ENCODE measurements around the gene NUDT8.
"Not testable (repeated sequence)": the region's sequence is repeated elsewhere in the genome, so short reads cannot be mapped to it uniquely, and the experiment has no call there.

NUDT8 gene

DNA sequence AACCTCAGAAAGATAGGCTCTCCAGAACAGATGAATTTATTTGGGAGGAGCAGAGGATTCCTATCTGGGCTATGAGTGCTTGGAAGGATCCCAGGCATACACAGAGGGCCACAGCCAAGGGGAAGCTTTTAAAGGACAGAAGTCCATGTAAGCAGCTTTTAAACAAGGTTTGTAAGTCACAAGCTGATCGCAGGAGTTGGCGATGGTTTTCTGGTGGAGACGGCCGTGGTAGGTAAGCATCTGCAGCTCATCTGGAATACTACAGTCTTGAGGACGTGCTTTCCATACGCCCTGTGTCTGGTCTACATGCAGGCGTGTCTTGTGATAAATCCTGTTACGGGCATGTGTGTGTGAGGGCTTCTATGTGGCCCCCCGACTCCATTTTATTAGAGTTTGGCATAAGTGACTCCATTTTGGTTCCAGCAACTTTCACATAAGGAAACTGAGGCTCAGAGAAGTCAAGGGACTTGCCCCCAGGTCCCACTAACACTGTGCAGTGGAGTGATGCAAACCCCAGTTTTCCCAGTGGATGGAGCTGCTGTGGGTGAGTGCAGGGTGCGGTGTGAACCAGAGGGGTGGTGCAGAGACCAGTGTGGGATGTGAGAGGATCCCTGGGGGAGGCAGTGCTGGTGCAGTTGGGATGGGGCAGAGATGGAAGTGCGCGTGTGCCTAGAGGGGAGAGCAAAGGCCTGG is 32.6 kb upstream of the NUDT8 start:
- no peak for DNase-seq (ENCODE audit: low read depth in 2 of 2, low spot score in 1 of 2)

DNA sequence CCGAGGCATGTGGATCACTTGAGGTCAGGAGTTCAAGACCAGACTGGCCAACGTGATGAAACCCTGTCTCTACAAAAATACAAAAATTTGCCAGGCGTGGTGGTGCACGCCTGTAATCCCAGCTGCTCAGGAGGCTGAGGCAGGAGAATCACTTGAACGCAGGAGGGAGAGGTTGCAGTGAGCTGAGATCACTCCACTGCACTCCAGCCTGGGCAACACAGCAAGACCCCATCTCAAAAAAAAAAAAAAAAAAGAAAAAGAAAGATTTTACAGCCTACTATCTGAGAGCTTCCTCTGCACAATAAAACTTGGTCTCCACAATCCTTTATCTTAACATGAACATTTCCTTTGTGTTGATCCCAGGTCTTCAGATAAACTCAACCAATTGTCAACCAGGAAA is 31.0 kb upstream of the NUDT8 start:
- DNase-seq (ENCODE audit: low read depth in 2 of 2, low spot score in 1 of 2): not testable (repeated sequence)

DNA sequence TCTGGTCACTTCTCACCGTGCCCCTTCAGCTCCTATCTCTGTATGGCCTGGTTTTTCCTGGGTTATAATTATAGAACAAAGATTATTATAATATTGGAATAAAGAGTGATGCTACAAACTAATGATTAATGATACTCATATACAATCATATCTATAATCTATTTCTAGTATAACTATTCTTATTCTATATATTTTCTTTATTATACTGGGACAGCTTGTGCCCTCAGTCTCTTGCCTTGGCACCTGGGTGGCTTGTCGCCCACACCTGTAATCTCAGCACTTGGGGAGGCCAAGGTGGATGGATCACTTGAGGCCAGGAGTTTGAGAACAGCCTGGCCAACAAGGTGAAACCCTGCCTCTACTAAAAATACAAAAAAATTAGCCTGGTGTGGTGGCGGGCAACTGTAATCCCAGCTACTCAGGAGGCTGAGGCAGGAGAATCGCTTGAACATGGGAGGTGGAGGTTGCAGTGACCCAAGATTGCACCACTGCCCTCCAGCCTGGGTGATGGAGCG is 30.0 kb upstream of the NUDT8 start:
- DNase-seq (ENCODE audit: low read depth in 2 of 2, low spot score in 1 of 2): not testable (repeated sequence)

DNA sequence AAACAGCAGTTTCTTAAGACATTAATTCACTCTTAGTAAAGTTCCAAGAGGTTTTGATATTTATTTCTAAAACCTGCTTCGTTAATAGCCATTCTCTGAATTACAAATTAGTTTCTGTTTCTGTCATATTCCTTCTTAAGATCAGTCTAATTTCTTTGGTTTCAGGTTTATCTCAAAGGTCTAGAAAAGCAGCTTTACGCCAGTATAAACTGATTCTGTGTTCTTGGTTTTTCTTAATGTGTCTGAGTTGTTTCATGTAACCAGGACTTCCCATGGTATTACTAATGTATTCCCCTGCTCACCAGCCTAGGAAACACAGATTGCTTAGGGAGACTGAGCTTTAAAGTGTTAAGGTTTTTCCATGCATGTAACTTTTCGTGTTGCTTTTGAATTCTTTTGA is 27.6 kb upstream of the NUDT8 start:
- DNase-seq (ENCODE audit: low read depth in 2 of 2, low spot score in 1 of 2): no peak

DNA sequence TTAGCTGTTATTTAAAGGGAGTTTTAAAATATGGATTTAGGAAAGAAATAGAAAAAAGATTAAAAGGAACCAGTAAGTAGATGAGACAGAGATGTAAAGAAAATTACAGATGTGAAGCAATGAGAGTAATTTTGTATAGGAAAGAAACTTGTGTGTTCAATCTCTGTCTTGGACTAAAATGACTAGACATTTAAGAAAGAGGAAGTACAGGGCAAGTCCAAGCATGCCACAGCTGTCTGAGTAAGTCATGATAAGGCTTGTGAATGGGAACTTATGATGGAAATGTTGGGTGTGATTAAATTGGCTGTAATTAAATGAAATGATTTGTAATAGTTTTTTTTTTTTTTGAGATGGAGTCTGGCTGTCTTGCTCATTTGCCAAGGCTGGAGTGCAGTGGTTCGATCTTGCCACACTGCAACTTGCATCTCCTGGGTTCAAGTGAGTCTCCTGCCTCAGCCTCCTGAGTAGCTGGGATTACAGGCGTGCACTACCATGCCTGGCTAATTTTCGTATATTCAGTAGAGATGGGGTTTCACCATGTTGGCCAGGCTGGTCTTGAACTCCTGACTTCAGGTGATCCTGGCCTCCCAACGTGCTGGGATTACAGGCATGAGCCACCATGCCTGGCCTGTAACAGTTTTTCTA is 26.7 kb upstream of the NUDT8 start:
- DNase-seq (ENCODE audit: low read depth in 2 of 2, low spot score in 1 of 2): no peak

DNA sequence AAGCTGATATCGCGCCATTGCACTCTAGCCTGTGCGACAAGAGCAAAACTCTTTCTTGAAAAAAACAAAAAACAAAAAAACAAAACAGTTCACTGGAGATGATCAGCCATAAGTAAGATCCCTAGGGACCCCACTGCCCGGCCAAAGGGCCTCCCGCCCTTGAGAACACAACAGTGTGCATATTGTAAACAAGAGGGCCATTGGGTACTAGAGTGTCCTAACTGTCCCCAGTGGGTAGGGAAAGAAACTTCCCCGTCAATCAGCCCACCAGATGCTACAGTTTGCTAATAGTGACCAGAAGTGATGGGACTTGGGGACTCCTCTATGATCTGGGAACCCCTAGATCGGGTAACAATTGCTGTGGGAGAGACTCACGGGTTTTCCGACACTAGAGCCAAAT is 24.5 kb upstream of the NUDT8 start:
- DNase-seq (ENCODE audit: low read depth in 2 of 2, low spot score in 1 of 2): no peak

DNA sequence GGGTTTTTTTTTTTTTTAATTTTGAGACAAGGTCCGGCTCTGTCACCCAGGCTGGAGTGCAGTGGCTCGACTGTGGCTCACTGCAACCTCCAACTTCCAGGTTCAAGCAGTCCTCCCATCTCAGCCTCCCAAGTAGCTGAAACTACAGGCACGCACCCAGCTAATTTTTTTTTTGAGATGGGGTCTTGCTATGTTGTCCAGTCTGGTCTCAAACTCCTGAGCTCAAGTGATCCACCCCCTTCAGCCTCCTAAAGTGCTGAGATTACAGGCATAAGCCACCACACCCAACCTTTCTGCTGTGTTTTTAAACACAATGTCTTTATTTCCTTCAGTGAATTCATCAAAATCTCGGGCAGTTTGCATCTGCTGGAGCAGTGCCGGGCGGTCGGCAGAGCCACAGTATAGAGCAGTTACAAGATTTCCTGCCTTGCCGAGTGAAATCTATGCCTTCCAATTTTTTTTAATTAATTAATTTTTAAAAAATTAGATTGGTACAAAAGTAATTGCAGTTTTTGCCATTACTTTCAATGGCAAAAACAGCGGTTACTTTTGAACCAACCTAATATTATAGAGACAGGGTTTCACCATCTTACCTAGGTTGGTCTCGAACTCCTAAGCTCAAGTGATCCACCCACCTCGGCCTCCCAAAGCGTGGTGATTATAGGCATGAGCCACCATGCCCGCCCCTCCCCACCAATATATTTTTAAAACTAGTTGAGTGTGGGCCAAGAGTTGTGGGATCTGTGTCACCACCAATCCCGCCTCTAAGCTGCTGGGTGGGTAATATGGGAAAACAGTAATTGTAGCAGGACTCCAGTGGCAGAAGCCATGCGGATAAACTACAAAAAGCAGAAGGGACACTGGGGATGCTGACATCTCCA is 23.5 kb upstream of the NUDT8 start:
- DNase-seq (ENCODE audit: low read depth in 2 of 2, low spot score in 1 of 2): no peak

DNA sequence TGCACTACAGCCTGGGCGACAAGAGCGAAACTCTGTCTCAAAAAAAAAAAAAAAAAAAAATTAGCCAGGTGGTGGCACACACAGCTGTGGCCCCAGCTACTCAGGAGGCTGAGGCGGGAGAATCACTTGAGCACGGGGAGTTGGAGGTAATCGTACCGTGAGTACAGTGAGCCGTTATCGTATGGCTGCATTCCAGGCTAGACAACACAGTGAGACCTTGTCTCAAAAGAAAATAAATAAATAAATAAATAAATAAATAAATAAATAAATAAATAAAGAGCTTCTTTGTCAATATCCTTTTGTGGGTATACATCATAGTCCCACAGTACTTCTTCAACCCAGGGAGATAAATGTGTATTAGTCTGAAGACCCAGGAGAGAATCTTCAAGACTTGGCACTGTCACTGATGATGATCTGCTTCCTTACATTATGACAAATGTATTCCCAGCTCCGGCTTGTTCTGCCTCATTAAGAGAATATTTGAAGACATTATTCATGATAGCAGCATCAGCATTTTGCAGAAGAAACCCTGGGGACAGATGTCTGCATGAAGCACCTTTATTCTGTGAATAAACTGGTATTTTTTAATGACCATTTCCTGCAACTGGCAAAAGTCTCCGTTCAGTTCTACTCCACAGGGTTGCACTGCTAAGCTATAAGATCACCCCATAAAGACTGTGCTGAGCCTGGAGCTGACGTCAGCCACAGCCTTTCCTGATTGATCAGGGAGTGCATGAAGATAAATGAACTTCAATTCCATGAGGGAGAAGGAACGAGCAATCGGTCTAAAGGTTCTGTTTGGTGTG is 22.4 kb upstream of the NUDT8 start:
- DNase-seq (ENCODE audit: low read depth in 2 of 2, low spot score in 1 of 2): no peak

DNA sequence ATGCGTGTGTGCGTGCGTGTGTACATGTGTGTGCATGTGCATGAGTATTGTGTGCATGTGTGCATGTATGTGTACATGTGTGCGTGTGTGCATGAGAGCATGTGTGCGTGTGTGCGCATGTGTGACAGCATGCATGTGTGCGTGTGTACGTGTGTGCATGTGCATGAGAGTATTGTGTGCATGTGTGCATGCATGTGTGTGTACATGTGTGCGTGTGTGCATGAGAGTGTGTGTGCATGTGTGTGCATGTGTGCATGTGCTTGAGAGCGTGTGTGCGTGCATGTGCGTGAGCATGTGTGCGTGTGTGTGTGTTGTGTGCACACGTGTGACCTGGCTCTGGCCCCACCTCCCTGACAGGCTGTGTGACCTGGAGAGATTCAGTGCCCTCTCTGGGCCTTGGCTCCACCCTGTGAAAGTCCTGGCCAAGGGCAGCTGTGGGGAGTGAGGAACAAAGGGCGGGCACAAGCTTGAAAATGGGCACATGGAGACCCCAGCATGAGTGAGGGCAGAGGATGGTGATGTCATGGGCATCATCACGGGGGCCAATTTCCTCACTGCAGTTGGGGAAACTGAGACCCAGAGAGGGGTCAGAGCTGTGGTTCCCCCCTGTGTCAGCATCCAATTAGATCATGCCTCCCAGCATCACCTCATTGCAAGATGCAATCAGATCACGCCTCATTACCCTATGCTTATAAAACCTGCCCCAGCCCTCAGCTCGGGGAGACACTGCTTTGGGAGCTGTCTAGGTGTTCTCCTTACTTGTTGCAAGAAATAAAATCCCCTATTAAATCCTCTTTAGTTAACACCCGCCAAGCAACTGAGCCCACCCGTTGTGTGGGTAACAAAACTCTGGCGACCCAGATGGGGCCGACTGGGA is 20.1 kb upstream of the NUDT8 start:
- no peak for DNase-seq (ENCODE audit: low read depth in 2 of 2, low spot score in 1 of 2)

DNA sequence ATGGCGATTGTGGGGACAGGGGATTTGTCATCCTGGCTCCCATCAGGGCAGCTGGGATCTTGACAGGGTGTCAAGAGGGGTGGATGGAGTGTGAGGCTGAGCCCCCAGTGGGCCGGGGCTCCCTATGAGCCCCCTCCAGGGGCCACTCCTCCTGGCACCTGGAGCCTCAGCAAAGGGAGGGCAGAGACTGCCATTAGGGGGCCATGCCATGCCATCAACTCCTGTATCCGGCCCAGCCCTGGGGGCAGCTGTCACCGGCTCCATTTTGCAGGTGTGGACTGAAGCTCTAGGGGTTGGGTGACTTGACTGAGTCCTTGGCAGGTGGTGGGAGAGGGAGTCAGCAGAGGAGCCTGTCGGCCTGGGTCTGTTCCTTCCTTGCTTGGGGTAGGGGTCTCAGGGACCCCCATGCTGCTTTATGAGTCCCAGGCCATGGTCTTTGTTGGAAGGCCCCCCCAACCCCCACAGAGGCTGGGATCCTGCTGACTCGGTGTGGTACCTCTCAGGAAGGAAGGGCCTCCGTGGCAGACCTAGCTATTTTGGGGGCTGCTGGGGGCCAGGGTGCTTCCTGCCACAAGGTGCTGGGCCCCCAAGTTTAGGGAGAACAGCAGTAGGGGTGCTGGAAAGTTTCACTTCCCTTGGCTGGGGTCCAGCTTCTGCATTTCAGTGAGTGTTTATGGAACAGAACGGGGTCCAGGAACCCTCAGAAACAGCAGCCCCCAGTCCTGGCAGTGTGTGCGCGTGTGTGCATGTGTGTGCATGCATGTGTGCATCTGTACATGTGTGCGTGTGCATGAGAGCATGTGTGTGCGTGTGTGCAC is 19.3 kb upstream of the NUDT8 start:
- no peak for DNase-seq (ENCODE audit: low read depth in 2 of 2, low spot score in 1 of 2)

DNA sequence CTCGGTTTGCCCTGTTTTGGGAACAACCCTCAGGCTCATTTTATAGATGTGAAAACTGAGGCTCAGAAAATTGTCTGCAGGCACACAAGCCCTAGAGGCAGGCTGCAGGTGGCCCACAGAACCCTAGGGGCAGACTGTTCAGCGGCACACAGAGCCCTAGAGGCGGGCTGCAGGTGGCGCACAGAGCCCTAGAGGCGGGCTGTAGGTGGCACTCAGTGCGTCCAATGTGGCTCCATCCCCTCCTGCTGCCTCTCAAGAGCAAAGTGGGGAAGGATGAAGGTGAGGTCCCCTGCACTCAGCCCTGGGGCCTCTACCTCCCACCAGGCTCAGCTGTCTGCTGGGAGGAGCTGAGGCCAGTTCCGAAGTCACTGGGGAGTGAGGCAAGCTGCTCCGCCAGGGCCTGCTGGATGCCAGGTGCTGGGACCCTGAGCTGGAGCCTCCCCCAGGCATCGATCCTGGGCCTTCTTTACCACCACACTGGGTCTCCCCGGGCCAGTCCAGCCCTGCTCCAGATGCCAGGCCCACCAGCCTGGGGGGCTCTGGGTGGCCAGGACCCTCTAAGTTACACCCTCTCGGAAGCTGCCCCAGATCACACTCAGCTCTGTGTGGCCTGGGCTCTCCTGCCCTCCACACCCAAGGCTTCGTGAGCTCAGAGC is 18.5 kb upstream of the NUDT8 start:
- DNase-seq (ENCODE audit: low read depth in 2 of 2, low spot score in 1 of 2): no peak

DNA sequence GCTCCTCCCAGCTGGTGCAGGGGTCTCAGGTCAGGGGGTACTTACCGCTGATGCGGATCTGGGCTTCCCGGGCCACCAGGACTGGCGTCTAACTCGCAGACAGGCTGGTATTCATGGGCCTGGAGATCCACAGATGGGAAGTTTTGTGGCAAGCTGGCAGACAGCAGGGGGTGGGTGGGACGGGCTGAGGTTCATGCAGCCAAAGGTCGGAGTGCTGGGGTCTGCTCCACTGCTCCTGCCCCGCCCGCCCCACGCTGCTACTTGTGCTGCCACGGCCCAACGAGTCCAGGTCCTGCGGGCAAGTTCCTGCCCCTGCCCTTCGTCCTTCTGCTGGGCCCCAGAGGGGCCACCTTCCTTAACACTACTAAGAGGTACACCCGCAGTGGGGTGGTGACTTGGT is 17.7 kb upstream of the NUDT8 start:
- DNase-seq (ENCODE audit: low read depth in 2 of 2, low spot score in 1 of 2): no peak

DNA sequence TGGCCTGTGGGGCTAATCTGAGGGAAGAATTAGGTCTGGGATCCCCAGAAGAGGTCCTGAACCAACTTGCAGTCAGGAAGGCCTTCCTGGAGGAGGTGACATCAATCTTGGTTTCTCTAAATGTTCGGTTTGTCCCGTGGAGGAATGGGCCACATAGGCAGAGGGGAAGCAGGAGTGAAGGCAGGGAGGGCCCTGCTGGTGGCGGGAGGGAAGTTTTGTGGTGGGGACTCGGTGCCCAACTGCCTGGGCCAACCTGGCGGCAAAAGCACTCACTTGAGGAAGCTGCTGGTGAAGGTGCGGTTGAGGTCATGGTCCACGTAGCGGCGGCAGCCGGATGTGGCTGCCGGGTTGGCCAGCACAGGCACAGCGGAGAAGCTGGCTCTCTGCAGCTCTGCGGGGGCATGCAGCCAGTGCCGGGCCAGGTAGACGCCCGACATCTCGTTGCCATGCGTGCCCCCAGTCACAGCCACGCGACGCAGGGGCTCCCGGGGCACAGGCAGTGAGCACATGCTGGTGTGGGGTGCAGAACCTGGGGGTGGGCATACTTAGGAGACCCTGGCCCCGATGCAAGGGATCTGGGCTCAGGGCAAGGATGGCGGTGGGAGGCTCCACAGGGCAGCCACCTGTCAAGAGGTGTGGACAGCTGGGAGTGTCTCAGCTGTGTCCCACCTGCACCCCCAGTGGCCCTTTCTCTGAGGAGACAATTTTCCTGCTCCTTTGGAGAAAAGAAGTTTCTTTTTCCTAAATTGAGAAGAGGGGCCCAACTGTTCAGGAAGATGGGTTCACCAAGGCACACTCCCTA is 17.0 kb upstream of the NUDT8 start:
- no peak for DNase-seq (ENCODE audit: low read depth in 2 of 2, low spot score in 1 of 2)

DNA sequence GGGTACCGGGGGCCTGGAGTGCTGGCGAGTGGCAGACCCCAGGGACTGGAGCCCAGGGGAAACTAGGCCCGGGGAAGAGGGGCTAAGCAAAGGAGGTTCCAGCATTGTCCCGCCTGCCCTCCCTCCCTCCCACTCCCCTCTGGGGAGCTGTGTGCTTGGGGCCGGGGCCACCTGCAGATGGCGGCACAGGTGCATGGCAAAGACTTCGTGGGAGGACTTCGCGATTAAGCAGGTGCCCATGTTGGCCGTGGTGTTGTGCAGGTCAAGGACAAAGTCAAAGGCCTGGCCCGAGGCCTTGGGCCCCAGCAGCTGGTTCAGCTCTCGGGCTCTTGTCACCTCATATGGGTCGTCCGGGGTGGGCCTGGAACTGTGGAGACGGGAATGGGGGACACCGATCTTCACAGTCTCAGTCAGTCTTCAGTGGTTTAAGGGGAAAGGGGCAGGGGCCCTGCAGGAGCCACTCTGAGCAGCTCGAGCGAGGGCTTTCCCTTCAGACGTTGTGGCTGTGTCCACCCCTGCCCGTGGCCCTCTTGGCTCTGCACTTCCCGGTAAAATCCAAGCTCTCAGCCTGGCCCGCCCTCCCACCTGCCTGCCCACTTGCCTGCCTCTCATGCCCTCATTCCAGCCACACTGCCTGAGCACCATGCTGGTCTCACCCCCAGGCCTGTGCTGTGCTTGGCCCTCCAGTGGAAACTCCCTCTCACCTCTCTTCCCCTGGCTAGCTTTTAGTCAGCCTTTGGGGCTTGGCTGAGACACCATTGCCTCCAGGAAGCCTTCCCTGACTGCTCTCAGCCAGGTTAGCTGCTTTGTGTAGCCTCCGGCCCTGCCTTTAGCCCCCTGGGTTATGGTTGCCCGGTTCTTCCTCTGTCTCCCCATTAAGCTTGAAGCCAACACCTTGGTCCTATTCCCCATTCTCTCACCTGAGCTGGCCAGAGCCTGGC is 16.1 kb upstream of the NUDT8 start:
- no peak for DNase-seq (ENCODE audit: low read depth in 2 of 2, low spot score in 1 of 2)

DNA sequence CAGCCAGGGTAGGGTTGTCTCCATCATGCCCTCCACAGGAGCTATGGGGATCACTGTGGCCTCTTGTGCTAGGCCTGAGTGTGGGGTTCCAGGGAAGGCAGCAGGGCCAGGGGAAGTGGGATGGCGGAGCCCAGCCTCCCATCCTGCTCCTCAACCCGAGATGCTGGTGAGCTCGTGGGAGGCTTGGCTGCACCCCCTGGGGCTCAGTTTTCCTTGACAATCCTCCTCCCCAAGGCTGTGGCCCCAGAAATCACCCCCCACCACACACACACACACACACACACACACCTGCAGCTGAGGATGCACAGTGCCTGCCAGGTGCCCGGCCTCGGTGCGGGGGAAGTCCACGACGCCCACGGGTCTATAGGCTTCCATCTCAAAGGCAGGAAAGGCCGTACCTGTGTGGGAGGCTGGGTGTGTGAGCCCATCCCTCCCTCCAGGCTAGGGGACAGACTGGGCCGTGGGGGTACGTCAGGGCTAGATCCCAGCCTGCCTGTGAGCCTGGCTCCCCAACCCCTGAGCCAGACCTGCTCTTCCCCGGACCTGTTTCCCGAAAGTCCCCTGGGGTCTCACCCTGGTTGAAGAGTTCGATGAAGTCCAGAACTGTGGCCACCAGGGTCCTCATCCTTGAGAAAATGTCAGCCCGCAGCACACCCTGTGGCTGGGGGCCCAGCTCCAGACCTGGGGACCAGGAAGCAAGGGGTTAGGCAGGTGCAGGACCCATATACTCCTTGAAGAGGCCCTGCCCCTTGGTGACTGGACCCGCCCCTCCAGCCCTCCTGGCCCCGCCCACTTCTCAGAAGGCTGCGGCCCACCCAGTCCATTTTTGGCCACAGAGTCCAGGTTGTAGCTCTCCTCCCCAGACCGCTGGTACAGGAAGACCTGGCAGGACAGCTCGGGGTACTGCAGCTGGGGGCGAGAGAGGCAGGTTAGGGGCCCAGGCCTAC is 15.0 kb upstream of the NUDT8 start:
- DNase-seq (ENCODE audit: low read depth in 2 of 2, low spot score in 1 of 2): no peak

DNA sequence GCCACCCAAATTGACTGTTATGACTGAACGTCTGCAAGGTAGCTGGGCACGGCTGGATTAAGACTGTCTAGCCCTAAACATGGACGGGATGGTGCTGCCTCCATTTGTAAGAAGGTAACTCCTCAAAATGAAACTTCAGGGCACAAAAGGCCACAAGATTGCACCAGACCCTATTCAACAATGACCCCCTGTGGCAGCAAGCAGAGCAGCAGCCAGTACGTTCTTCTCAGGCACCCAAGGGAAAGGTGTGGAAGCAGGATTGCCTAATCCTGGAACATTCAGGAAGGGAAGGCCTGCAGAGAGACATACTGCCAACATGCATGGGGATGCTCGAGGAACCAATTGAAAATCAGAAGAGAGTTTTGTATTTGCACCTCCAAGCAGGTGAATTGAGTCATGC is 14.3 kb upstream of the NUDT8 start:
- DNase-seq (ENCODE audit: low read depth in 2 of 2, low spot score in 1 of 2): no peak
